Measurements from ENCODE around the gene B4GALT6. TPM values are rescaled to one million over a fixed set of nuclear protein-coding genes. Genes with fewer than 3 reads are reported as not detected.

The B4GALT6 gene
- total RNA-seq, 1 experiment from 2014 or later = 15.3 TPM

DNA sequence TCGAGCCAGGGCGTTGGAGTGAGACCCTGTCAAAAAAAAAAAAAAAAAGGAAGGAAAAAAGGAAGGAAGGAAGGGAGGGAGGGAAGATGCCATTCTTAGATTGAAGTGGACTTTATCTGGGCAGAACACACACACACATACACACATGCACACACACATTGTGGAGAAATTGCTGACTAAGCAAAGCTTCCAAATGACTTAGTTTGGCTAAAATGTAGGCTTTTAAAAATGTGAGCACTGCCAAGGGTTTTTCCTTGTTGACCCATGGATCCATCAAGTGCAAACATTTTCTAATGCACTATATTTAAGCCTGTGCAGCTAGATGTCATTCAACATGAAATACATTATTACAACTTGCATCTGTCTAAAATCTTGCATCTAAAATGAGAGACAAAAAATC lies 93.3 kb downstream of the B4GALT6 start:
- Histone ChIP-seq H3K27me3 (ENCODE audit: control insufficient read depth, insufficient read depth, low read length) (no peaks in the 10 kb centered on the region), H3K36me3 (replicated peaks; ENCODE audit: control insufficient read depth, insufficient read depth, low read length) (no peaks in the 10 kb centered on the region), H3K4me3 (ENCODE audit: insufficient read depth, low read depth, low read length) (no peak overlapping the region)
- no peak for DNase-seq

DNA sequence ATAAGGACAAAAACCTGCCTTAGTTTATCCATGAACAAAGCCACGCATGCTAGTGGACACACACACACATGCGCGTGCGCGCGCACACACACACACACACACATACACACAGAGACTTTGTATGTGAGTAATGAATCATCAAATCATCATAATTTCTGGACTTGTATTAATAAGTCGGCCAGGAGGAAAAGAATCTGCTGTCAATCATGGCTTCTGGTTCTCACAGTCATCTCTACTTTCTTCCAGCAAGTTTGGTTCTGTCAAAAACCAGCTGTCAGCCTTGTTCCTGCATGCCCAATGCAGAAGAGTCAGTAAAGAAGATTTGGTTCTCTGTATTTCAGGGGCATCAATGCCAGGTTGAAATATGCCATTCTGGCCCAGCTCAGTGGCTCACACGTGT lies 93.8 kb downstream of the B4GALT6 start:
- H3K27me3 ChIP-seq (ENCODE audit: control insufficient read depth, insufficient read depth, low read length) = no peaks in the 10 kb centered on the region
- DNase-seq = no peak
- H3K4me3 ChIP-seq (ENCODE audit: insufficient read depth, low read depth, low read length) = no peak overlapping the region
- H3K36me3 ChIP-seq (replicated peaks; ENCODE audit: control insufficient read depth, insufficient read depth, low read length) = no peaks in the 10 kb centered on the region

DNA sequence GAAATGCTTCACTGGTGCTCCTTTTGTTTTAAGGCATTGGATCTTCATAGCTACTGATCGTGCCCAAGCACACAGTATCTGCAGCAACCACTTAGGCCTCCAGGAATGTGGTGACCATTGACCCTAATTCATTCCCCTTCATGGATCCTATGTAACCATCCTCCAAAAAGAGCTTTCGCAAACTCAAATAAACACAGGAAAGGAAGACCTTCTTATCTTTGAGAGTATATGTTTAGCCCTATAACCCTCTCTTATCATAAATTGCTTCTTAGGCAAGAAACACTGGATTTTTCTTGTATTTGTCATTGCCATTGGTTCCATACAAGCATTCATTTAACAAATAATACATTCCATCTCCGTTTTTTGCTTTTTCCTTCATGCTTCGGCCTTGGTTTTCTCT lies 96.9 kb downstream of the B4GALT6 start:
- DNase-seq = no peak
- Histone ChIP-seq H3K27me3 (ENCODE audit: control insufficient read depth, insufficient read depth, low read length) (no peaks in the 10 kb centered on the region), H3K4me3 (ENCODE audit: insufficient read depth, low read depth, low read length) (no peak overlapping the region), H3K36me3 (replicated peaks; ENCODE audit: control insufficient read depth, insufficient read depth, low read length) (no peaks in the 10 kb centered on the region)

DNA sequence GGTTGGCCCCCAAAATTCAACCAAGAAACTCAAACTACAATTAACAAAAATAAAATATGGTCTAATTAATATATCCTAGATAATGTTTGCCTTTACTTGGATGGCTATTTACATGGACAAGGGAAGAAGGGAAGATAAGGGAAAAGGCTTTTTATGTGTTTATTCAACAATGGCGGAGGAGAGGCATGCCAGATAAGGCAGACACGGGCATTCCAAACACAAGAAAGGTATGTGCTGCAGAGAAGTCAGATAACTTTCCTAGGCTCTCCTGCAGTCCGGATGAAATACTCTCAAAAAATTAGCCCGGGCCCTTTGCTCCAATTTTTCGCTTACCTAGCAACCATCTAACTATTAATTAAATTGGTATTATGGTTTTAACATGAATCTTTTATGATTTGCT lies 97.8 kb downstream of the B4GALT6 start:
- DNase-seq = no peak
- H3K4me3 ChIP-seq (ENCODE audit: insufficient read depth, low read depth, low read length) = no peak overlapping the region
- H3K27me3 ChIP-seq (ENCODE audit: control insufficient read depth, insufficient read depth, low read length) = no peaks in the 10 kb centered on the region
- H3K36me3 ChIP-seq (replicated peaks; ENCODE audit: control insufficient read depth, insufficient read depth, low read length) = no peaks in the 10 kb centered on the region

DNA sequence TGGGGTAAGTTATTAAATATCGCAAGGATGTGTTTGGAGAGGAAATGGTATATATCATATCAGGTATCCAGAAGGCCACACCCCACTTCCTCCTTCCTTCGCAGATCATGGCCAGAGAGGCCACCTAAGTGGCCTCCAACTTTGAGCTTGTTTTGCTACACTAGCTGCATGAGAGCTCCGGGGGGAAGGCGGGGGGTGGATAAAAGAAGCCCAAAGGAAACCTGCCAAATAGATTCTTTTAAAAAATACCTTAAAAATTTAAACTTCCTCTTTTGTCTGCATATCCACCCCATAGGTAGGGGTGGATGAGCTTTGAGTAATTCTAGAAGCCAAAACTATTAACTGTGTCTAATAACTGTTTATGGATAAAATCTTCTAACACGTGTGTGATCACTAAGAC lies 98.4 kb downstream of the B4GALT6 start:
- no peak for DNase-seq
- Histone ChIP-seq H3K27me3 (ENCODE audit: control insufficient read depth, insufficient read depth, low read length) (no peaks in the 10 kb centered on the region), H3K4me3 (ENCODE audit: insufficient read depth, low read depth, low read length) (no peak overlapping the region), H3K36me3 (replicated peaks; ENCODE audit: control insufficient read depth, insufficient read depth, low read length) (no peaks in the 10 kb centered on the region)

DNA sequence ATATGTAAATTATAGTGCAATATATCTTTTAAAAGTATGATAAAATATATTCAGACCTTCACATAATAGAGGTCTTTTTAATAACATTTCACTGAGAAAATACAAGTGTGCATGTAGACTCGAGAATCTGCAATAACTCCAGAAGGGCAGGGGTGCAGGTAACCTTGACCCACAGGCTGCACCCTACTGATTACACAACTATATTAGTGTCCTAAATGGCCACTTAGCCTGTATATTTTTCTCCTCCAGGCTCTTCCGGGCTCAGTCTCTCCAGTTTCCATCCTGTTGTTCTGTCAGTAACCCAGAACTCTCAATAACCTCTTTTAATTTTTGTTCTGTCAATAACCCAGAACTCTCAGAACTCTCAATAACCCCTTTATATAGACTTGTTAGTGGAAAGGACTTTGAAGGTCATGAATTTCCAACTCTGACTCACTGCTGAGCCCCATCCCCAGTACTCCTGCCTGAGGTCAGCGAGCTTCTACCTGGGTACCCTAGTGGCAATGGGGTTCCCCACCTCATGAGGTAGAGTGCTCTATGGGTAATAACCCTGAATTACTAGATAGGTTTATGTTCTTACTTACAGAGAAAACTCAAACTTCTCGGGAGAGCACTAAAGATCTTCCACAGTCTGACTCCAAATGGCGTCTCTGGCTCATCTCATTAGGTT lies 101.1 kb downstream of the B4GALT6 start:
- Histone ChIP-seq H3K27me3 (ENCODE audit: control insufficient read depth, insufficient read depth, low read length) (no peaks in the 10 kb centered on the region), H3K4me3 (ENCODE audit: insufficient read depth, low read depth, low read length) (no peak overlapping the region), H3K36me3 (replicated peaks; ENCODE audit: control insufficient read depth, insufficient read depth, low read length) (no peaks in the 10 kb centered on the region)
- no peak for DNase-seq

DNA sequence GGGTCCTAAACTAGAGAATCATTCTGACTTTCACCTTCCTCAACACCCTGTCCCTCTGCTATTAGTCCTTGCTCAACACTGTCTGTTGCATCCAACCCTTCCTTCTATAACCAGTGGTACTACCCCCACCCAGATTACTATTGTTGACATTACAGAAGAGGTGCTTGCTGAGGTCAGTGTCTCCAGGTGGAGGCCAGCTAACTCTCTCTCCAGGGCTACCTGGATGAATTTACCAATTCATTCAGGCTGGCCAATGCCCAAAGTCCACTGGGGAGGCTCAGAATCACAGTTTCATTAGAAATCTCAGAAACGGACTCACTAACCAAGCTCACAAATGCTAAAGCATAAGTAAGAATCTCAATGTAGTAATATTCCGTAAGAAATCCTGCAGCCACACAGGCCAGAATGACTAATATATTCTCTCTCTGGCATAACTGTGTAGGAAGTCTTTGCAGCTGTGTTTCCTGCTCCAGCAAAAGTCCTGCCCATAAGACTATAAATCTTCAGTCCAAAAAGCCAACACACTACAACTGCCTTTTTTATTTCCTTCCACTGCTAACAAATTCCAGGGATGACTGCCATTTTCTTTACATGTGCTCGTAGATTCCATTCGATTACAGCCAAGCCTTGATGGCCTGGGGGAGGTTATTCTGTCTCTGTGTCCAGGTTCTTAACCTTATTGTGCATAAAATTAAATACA lies 102.7 kb downstream of the B4GALT6 start:
- no peaks in the 10 kb centered on the region for H3K36me3 ChIP-seq (replicated peaks; ENCODE audit: control insufficient read depth, insufficient read depth, low read length)
- no peak overlapping the region for H3K4me3 ChIP-seq (ENCODE audit: insufficient read depth, low read depth, low read length)
- no peak for DNase-seq
- no peaks in the 10 kb centered on the region for H3K27me3 ChIP-seq (ENCODE audit: control insufficient read depth, insufficient read depth, low read length)

DNA sequence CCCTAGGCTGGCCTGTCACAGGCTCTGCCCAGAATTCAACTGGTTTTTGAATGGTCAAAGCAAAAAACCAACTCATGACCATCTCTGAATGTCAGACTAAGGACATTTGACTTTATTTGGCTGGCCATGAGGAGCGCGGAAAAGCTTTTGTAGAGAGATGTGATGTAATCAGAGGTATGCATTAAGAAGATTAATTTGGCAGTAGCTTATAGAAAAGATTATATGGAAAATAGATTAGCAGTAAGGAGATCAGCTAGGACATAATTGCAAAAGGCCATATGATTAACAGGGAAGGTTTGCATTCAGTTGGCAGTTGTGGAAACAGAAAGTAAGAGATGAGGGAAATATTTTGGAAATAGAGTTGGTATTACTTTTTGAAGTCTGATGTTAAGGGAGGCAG lies 105.0 kb downstream of the B4GALT6 start:
- Histone ChIP-seq H3K36me3 (replicated peaks; ENCODE audit: control insufficient read depth, insufficient read depth, low read length) (no peaks in the 10 kb centered on the region), H3K4me3 (ENCODE audit: insufficient read depth, low read depth, low read length) (no peak overlapping the region), H3K27me3 (ENCODE audit: control insufficient read depth, insufficient read depth, low read length) (no peaks in the 10 kb centered on the region)
- DNase-seq = no peak

DNA sequence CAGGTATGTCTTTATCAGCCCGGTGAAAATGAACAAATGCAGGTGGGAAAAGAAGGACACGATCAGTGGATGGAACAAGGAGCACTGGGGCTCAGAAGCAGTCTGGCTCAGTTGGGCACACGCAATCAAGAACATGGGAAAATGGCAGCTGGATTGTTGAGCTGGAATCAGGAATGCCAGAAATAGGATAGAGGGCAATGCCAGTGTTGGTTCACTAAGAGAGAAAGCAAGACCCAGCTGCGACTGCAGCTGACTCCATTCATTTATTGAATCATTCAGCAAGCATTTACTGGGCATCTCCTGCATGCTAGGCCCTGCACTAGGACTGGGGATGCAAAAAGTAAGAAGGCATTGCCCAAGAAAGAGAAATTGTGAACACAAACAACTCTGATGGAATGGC lies 106.3 kb downstream of the B4GALT6 start:
- H3K27me3 ChIP-seq (ENCODE audit: control insufficient read depth, insufficient read depth, low read length) = no peaks in the 10 kb centered on the region
- DNase-seq = no peak
- H3K36me3 ChIP-seq (replicated peaks; ENCODE audit: control insufficient read depth, insufficient read depth, low read length) = no peaks in the 10 kb centered on the region
- H3K4me3 ChIP-seq (ENCODE audit: insufficient read depth, low read depth, low read length) = no peak overlapping the region

DNA sequence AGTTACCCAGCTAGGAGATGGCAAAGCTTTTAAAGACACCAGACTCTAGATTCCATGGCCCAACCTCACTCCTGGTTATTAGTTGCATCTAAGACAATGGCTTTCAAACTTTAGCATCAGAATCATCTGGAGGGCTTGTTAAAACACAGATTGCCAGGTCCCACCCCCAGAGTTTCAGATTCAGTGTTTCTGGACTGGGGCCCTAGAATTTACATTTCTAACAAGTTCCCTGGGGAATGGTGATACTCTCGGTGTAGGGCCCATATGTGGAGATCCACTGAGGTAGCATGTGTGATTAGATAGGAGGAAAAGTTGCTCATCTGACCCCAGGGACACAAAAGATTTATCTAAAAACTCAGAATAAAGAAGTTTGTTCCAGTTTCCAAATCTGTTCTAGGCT lies 107.2 kb downstream of the B4GALT6 start:
- no peak for DNase-seq
- no peak overlapping the region for H3K4me3 ChIP-seq (ENCODE audit: insufficient read depth, low read depth, low read length)
- no peaks in the 10 kb centered on the region; the same call in 1 of the 2 replicates for H3K27me3 ChIP-seq (ENCODE audit: control insufficient read depth, insufficient read depth, low read length)
- H3K36me3 ChIP-seq (replicated peaks; ENCODE audit: control insufficient read depth, insufficient read depth, low read length) = no peaks in the 10 kb centered on the region

DNA sequence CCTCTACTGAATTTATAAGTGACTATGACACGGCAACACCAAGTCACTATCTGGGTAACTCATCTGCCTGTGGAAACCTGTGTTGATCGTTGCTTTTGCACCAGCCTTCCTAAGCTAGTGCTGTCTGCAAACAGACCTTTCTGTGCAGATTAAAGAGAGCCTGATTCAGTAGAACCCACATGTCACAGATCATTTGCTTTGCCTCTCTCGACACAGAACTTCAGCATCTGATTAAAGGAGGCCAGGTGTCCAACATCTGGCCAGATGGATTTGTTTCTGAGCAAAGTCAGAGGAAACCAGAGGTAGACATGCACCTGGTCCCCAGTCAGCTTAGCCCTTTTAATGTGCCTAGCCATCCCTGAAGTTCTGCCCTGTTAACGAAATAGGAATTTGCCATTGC lies 107.7 kb downstream of the B4GALT6 start:
- Histone ChIP-seq H3K27me3 (ENCODE audit: control insufficient read depth, insufficient read depth, low read length) (no peaks in the 10 kb centered on the region; the same call in 1 of the 2 replicates), H3K36me3 (replicated peaks; ENCODE audit: control insufficient read depth, insufficient read depth, low read length) (no peaks in the 10 kb centered on the region), H3K4me3 (ENCODE audit: insufficient read depth, low read depth, low read length) (no peak overlapping the region)
- DNase-seq = no peak

DNA sequence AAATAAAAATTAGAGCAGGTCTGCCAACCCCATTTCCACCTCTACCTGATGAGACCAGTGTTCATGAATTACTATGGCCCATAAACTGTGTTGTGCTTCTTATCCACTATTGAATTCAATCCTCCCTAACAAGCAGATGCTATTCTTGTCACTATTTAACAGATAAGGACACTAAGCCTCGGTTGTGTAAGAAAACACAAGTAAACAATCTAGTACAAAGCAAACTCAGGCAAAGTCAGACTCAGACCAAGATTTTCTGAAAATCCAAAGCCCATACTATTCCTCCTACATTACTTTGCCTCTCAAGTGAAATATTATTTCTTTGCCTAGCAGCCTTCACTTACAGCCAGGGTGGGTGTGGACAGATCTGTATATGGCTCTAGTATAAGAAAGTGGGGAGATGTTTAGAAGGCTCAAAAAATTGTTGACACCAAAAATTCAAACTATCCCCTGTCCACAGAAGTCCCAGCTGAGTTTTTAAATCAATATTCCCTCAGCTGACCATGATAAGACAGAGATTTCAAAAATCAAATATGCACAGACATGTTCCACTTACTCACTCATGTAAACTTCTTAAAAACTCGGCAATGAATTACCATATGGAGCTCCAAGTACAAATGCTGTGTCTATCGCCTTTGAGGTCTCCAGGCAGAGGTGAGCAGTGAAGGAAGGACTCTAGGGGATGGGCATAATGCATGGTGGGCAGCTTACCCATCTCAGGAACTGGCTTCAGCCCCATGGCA lies 108.7 kb downstream of the B4GALT6 start:
- no peak overlapping the region for H3K4me3 ChIP-seq (ENCODE audit: insufficient read depth, low read depth, low read length)
- H3K27me3 ChIP-seq (ENCODE audit: control insufficient read depth, insufficient read depth, low read length) = no peaks in the 10 kb centered on the region; the same call in 1 of the 2 replicates
- no peak for DNase-seq
- H3K36me3 ChIP-seq (replicated peaks; ENCODE audit: control insufficient read depth, insufficient read depth, low read length) = no peaks in the 10 kb centered on the region

DNA sequence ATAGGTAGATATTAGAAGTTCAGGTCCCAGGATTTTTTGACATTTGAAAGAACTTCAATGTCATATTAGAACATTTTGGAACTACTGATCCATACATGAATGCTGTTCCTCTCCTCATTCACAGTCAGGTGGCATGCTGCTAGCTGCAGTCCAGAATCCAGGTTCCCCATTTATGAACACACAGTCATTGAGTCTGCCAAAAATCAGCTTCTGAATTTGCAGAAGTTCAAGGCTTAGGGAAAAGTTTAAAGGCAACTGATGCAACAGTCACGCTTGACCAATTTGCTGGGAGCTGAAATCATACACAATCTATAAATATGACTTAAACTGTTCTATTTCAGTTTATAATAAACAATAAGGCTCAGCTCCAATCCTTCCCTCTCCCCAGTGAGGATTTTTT lies 110.0 kb downstream of the B4GALT6 start:
- Histone ChIP-seq H3K4me3 (ENCODE audit: insufficient read depth, low read depth, low read length) (no peak overlapping the region), H3K36me3 (replicated peaks; ENCODE audit: control insufficient read depth, insufficient read depth, low read length) (no peaks in the 10 kb centered on the region)
- no peak for DNase-seq

More for the DNA sequence above, 110.0 kb downstream of the B4GALT6 start:
- H3K27me3 ChIP-seq (ENCODE audit: control insufficient read depth, insufficient read depth, low read length) = no peaks in the 10 kb centered on the region; the same call in 1 of the 2 replicates

Measured in H7 (cell line).